NT2/D1 (cell line): ENCODE measurements around the gene MCUR1.

Experiments used
- YY1 ChIP-seq: IDR thresholded peaks from 2 replicates; pipeline ENCODE4 v1.6.1; 2011; ENCODE audit not compliant: insufficient read length, insufficient read depth
- ZNF274 ChIP-seq: IDR thresholded peaks from 2 replicates; pipeline ENCODE4 v1.6.1; 2011; ENCODE audit warnings: mild to moderate bottlenecking, low read depth, low read length

- no peak for TF ChIP-seq YY1
- TF ChIP-seq ZNF274: no peak
Observed at GRCh38 chr6:13759025-13759424, 55.3 kb downstream of the MCUR1 start.
